Karpas-422 (cell line): Measurements from ENCODE around the gene TENT4A. TPM values are rescaled to one million over a fixed set of nuclear protein-coding genes. Genes with fewer than 3 reads are reported as not detected.

Source experiments
- DNase-seq: peaks from one replicate; pipeline ENCODE4 v3.0.0-alpha.2; 2015
- H2AFZ ChIP-seq: fragments of 200-600 bp; sonication (generic); 2 replicates; pipeline ENCODE4 v1.6.1; 2014; ENCODE audit warnings: antibody characterized with exemption, low read length, mixed read lengths
- H3K27ac ChIP-seq: fragments of 200-600 bp; sonication (generic); 2 replicates; pipeline ENCODE4 v1.5.1; 2014; ENCODE audit warnings: mild to moderate bottlenecking, low read length, moderate library complexity
- H3K27me3 ChIP-seq: fragments of 200-600 bp; sonication (generic); 2 replicates; pipeline ENCODE4 v1.6.1; 2014; ENCODE audit warnings: low read length, mixed read lengths
- H3K36me3 ChIP-seq: fragments of 200-600 bp; sonication (generic); 2 replicates; pipeline ENCODE4 v1.6.1; 2014; ENCODE audit warnings: low read length, mixed read lengths; ENCODE audit not compliant: insufficient read depth
- H3K4me1 ChIP-seq: fragments of 200-600 bp; sonication (generic); 2 replicates; pipeline ENCODE4 v1.6.1; 2014; ENCODE audit warnings: mild to moderate bottlenecking, low read length, mixed read lengths
- H3K4me2 ChIP-seq: fragments of 200-600 bp; sonication (generic); 2 replicates; pipeline ENCODE4 v1.6.1; 2014; ENCODE audit warnings: low read length, low read depth, mild to moderate bottlenecking; ENCODE audit not compliant: poor library complexity, severe bottlenecking
- H3K4me3 ChIP-seq: fragments of 200-600 bp; sonication (generic); 2 replicates; pipeline ENCODE4 v1.5.1; 2014; ENCODE audit warnings: mild to moderate bottlenecking, antibody characterized with exemption, low read length, mixed read lengths
- H3K79me2 ChIP-seq: fragments of 200-600 bp; sonication (generic); 2 replicates; pipeline ENCODE4 v1.6.1; 2014; ENCODE audit warnings: mild to moderate bottlenecking, low read length, mixed read lengths
- H3K9ac ChIP-seq: fragments of 200-600 bp; sonication (generic); 2 replicates; pipeline ENCODE4 v1.6.0; 2014; ENCODE audit warnings: low read length
- H3K9me2 ChIP-seq: fragments of 200-600 bp; sonication (generic), shearing (Covaris generic); replicated peaks from 2 replicates; pipeline ENCODE4 v1.6.0; 2014; ENCODE audit warnings: mild to moderate bottlenecking, low read length, moderate library complexity; ENCODE audit not compliant: insufficient read depth
- H3K9me3 ChIP-seq: fragments of 300-700, 200-600 bp; sonication (generic); 2 replicates; pipeline ENCODE4 v1.6.1; 2014; ENCODE audit warnings: low read length, mixed read lengths
- H4K20me1 ChIP-seq: fragments of 200-600 bp; sonication (generic); 2 replicates; pipeline ENCODE4 v1.6.1; 2014; ENCODE audit warnings: mild to moderate bottlenecking, antibody characterized with exemption, low read length, low read depth; ENCODE audit not compliant: insufficient read depth
- total RNA-seq: library from RNA; depleted of rRNA; stranded (reverse); fragments of >200 nt; shearing (Covaris generic); gene quantifications from 2 replicates; pipeline ENCODE4 v1.2.3, GENCODE V29; 2014; ENCODE audit warnings: low replicate concordance

TENT4A gene
- total RNA-seq, 1 experiment from 2014 or later = 45.3 TPM

DNA sequence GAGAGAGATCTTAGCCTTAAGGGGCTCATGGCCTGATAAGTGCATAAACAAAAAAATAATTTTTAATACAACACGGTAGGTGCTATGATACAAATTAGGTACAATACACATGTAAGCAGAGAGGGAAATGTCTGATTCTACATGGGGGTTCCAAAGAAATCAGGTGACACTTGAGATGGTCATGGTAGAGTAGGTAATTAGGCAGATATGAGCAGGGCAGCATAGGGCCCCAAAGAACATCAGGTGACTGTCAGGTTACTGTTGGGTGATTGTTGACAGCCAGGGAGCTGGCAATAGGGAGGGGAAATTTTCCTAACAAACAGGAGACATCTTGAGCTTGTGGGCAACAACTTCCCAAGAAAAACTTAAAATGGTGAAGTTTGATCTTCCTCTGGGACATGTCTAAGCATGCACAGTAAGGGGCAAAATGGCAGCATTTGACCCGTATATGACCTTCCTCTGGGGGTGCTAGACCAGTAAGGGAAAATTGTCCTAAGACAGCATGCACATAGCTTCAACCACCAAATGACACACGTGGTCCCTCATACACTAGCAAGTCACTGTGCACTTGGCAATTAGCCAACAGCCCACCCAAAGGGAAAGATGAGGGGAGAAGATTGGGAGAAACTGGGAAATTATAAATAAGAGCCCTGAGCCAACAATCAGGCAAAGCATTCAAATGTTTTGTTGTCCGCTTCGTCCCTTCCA lies 37.3 kb upstream of the TENT4A start:
- Histone ChIP-seq H3K9me3 (no peaks in the 10 kb centered on the region), H3K36me3 (no peaks in the 10 kb centered on the region), H3K4me3 (no peak overlapping the region), H3K4me2 (no peak overlapping the region), H2AFZ (no peak overlapping the region), H3K9ac (no peak overlapping the region), H3K79me2 (no peaks in the 10 kb centered on the region), H4K20me1 (no peaks in the 10 kb centered on the region), H3K27me3 (no peaks in the 10 kb centered on the region), H3K4me1 (peaks cover 4% of the 10 kb centered on the region; the same call in 1 of the 2 replicates), H3K27ac (no peak overlapping the region), H3K9me2 (no peaks in the 10 kb centered on the region; the same call in 1 of the 2 replicates)
- DNase-seq = no peak

DNA sequence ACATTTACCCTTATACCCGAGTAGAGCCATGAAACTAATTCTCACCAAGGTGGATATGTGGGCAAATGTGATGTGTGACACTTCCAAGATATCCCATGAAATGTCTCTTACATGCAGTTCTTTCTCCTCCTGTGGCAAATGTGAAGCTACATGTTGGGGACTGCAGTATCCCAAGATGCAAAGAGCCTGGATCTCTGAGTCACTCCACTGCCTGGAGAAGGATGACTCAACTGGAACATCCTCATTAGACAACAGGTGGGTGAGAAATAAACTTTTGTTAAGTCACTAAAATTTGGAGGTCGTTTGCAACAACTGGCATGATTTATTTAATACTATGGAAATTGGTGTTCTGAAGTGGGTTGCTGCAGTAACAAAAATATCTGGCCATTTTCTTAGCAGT lies 36.5 kb upstream of the TENT4A start:
- Histone ChIP-seq H3K36me3 (no peaks in the 10 kb centered on the region), H3K27ac (no peak overlapping the region), H3K9me2 (no peaks in the 10 kb centered on the region; the same call in 1 of the 2 replicates), H3K79me2 (no peaks in the 10 kb centered on the region), H3K9me3 (no peaks in the 10 kb centered on the region), H3K27me3 (no peaks in the 10 kb centered on the region), H2AFZ (no peak overlapping the region), H3K4me3 (no peak overlapping the region), H3K4me1 (peaks cover 4% of the 10 kb centered on the region; the same call in 1 of the 2 replicates), H3K9ac (no peak overlapping the region), H3K4me2 (no peak overlapping the region), H4K20me1 (no peaks in the 10 kb centered on the region)
- DNase-seq = no peak

DNA sequence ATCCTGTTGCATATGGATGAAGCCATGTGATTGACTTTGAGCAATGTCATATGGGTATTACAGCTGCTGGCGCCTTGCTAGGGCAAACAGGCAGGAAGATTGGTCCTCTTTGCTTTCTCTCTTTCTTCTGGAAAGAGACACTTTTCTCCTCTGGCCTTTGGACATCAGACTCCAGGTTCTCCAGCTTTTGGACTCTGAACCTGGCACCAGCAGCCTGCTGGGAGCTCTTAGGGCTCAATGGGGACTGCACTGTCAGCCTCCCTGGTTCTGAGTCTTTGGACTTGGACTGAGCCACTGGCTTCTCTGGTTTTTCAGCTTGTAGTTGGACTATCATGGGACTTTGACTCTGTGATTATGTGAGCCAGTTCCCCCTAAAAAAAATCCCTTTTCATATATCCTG lies 34.8 kb upstream of the TENT4A start:
- Histone ChIP-seq H3K79me2 (no peaks in the 10 kb centered on the region), H3K36me3 (no peaks in the 10 kb centered on the region), H3K4me2 (no peak overlapping the region), H3K9ac (no peak overlapping the region), H4K20me1 (no peaks in the 10 kb centered on the region), H3K9me2 (no peaks in the 10 kb centered on the region; the same call in 1 of the 2 replicates), H3K27me3 (no peaks in the 10 kb centered on the region), H3K27ac (no peak overlapping the region), H3K4me3 (no peak overlapping the region), H3K4me1 (peaks cover 4% of the 10 kb centered on the region; the same call in 1 of the 2 replicates), H3K9me3 (no peaks in the 10 kb centered on the region), H2AFZ (no peak overlapping the region)
- no peak for DNase-seq

DNA sequence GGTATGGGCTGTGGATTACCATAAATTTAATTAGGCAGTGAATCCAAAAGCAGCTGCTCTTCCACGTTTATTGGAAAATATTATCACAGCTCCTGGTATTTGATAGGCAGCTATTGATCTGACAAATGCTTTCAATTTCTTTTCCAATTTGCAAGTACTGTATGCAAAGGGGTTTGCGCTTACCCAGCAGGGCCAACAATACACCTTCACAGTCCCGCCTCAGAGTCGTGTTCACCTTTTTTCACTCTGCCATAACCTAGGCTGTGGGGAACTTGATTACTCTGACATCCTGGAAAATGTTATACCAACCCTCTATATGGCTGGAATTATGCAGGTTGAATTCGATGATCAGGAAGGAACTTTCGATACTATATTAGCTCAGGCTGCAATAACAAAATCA lies 32.3 kb upstream of the TENT4A start:
- Histone ChIP-seq H3K36me3 (no peaks in the 10 kb centered on the region), H3K4me3 (no peak overlapping the region), H3K9me2 (no peaks in the 10 kb centered on the region; the same call in 1 of the 2 replicates), H2AFZ (no peak overlapping the region), H3K27ac (no peak overlapping the region), H3K4me1 (no peaks in the 10 kb centered on the region), H3K9ac (no peak overlapping the region), H3K4me2 (no peak overlapping the region), H3K9me3 (no peaks in the 10 kb centered on the region), H4K20me1 (no peaks in the 10 kb centered on the region), H3K79me2 (no peaks in the 10 kb centered on the region), H3K27me3 (no peaks in the 10 kb centered on the region)
- DNase-seq = no peak

DNA sequence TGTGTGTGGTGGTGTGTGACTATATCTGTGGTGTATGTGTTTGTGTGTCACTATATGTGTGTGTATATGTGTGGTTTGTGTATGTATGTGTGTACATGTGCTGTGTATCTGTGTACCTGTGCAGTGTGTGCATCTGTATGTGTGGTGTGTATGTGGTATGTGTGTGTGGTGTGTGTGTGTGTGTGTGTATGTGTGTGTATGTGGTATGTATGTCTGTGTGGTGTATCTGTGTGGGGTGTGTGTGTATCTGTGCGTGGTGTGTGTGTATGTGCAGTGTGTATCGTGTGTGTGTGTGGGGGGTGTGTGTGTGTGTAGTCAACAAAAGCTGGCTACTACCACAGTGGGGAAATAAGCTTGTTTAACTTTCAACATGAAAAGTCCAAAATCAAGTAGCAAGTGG lies 31.6 kb upstream of the TENT4A start:
- Histone ChIP-seq H3K4me1 (no peaks in the 10 kb centered on the region), H3K9me2 (no peaks in the 10 kb centered on the region), H3K9ac (no peak overlapping the region), H3K4me3 (no peak overlapping the region), H2AFZ (no peak overlapping the region), H3K27ac (no peak overlapping the region), H3K36me3 (no peaks in the 10 kb centered on the region), H3K9me3 (no peaks in the 10 kb centered on the region), H4K20me1 (no peaks in the 10 kb centered on the region), H3K4me2 (no peak overlapping the region), H3K79me2 (no peaks in the 10 kb centered on the region), H3K27me3 (no peaks in the 10 kb centered on the region)
- no peak for DNase-seq

DNA sequence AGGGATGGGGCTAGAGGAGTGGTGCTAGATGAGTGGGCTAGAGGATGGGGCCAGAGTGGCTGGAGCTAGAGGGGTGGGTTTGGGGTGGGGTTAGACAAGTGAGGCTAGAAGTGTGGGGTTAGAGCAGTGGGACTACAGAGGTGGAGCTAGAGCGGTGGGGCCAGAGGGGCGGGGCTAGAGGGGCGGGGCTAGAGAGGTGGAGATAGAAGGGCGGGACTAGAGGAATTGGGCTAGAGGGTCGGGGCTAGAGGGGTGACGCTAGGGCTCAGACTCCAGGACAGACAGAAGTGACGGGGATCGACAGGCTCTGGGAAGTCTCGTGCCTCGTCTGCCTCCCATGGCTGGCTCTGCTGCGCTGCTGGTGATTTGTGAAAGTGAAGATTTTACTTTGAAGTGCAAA lies 31.0 kb upstream of the TENT4A start:
- Histone ChIP-seq H3K4me2 (no peak overlapping the region), H4K20me1 (no peaks in the 10 kb centered on the region), H2AFZ (no peak overlapping the region), H3K36me3 (no peaks in the 10 kb centered on the region), H3K9ac (no peak overlapping the region), H3K9me2 (no peaks in the 10 kb centered on the region), H3K27ac (no peak overlapping the region), H3K27me3 (no peaks in the 10 kb centered on the region), H3K4me3 (no peak overlapping the region), H3K79me2 (no peaks in the 10 kb centered on the region), H3K4me1 (no peaks in the 10 kb centered on the region), H3K9me3 (no peaks in the 10 kb centered on the region)
- DNase-seq = no peak

DNA sequence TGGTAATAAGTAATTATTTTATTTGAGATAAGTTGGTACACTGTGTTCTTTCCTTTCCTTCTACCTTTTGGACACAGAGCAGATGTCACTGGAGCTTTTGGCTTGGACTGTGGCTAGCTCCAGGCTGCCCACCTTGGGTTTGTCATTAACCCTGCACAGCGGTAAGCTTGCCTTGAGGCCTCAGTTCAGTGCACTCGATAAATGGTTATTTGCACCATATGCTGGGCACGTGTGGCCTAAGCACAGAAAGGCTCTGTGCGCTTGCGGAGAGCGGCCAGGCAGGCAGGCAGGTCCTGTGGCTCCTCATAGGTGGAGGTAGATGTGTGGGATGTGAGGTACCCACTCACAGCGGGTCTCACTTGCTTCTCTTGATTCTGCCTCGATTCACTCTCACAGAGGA lies 30.0 kb upstream of the TENT4A start:
- H4K20me1 ChIP-seq = no peaks in the 10 kb centered on the region
- H3K4me2 ChIP-seq = no peak overlapping the region
- no peak overlapping the region for H3K4me3 ChIP-seq
- H3K36me3 ChIP-seq = no peaks in the 10 kb centered on the region
- no peaks in the 10 kb centered on the region for H3K9me2 ChIP-seq
- H3K27me3 ChIP-seq = no peaks in the 10 kb centered on the region
- no peaks in the 10 kb centered on the region for H3K9me3 ChIP-seq
- no peak for DNase-seq
- H3K27ac ChIP-seq = no peak overlapping the region
- H3K9ac ChIP-seq = no peak overlapping the region
- H2AFZ ChIP-seq = no peak overlapping the region
- no peaks in the 10 kb centered on the region for H3K4me1 ChIP-seq
- H3K79me2 ChIP-seq = no peaks in the 10 kb centered on the region

DNA sequence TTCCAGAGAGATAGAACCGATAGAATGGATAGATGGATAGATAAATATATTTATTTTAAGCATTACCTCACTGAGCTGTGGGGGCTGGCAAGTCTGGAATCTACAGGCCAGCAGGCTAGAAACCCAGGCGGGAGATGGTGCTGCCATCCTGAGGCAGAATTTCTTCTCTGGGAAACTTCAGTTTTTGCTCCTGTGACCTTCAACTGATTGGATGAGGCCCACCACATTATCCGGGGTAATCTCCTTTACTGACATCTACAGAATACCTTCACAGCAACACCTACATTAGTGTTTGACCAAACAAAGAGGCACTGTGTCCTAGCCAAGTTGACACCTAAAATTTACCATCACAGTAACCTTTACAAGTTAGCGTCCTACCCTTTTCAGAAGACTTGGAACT lies 29.2 kb upstream of the TENT4A start:
- Histone ChIP-seq H3K79me2 (no peaks in the 10 kb centered on the region), H3K4me2 (no peak overlapping the region), H3K4me1 (no peaks in the 10 kb centered on the region), H3K9me3 (no peaks in the 10 kb centered on the region), H3K9ac (no peak overlapping the region), H3K9me2 (no peaks in the 10 kb centered on the region), H3K36me3 (no peaks in the 10 kb centered on the region), H3K27ac (no peak overlapping the region), H4K20me1 (no peaks in the 10 kb centered on the region), H3K4me3 (no peak overlapping the region), H2AFZ (no peak overlapping the region), H3K27me3 (no peaks in the 10 kb centered on the region)
- no peak for DNase-seq
